ENCODE measurements around the gene PLD1. TPM values are rescaled to one million over a fixed set of nuclear protein-coding genes. Genes with fewer than 3 reads are reported as not detected.
"Not testable (repeated sequence)": the region's sequence is repeated elsewhere in the genome, so short reads cannot be mapped to it uniquely, and the experiment has no call there.

Gene PLD1
- total RNA-seq, 6 experiments from 2014 or later: 13.3 to 29.9 (median 18.5) TPM

DNA sequence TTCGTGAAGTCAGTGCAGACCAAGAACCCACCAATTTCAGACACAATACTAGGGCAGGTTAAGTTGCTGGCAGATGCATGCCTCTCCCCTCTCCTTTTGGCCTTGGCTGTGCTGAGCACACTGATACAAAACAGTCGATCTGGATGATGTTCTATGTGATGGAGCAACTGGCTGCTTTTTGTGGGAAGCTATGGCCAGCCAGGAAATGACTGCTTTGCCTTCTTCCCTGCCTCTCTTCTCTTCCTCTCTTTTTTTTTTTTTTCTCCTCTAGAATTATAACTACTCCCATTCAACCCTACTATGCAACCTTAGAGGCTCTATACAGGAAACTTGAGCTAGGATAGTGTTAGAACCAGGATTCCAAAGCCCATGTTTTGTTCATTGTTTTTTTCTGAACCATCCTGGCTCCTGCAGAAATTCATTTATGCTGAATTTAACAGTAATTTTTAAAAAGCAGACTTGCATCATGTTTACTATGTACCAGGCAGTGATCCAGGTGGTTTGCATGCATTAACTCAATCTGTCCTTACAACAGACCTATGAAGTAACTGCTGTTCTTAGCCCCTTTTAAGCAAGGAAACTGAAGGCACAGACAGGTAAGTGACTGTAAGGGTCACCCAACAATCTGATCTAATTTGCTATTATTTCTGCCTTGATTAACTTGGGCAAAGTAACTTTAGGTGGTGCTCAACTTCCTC, 62.9 kb downstream of the PLD1 start:
- no peak overlapping the region for H3K27ac ChIP-seq
- intact Hi-C loops (cut with DNase I): no loop called here
- H3K9me3 ChIP-seq: no peaks in the 10 kb centered on the region
- no CpG with 5 or more reads among the region's 2 CpGs for WGBS (ENCODE audit: insufficient coverage, low coverage, low lambda C conversion rate, missing lambda C conversion rate)
- no peak overlapping the region for H3K4me3 ChIP-seq
- no peak for DNase-seq
- H3K27me3 ChIP-seq: no peaks in the 10 kb centered on the region
- ATAC-seq: no peak
- peaks cover 0 to 10% (median 2%) of the 10 kb centered on the region in 4 donors for H3K4me1 ChIP-seq
- no peaks in the 10 kb centered on the region for H3K36me3 ChIP-seq
- TF ChIP-seq POLR2A (IDR thresholded peaks at IDR 0.05) (no peak), CTCF (IDR thresholded peaks at IDR 0.05) (no peak)

DNA sequence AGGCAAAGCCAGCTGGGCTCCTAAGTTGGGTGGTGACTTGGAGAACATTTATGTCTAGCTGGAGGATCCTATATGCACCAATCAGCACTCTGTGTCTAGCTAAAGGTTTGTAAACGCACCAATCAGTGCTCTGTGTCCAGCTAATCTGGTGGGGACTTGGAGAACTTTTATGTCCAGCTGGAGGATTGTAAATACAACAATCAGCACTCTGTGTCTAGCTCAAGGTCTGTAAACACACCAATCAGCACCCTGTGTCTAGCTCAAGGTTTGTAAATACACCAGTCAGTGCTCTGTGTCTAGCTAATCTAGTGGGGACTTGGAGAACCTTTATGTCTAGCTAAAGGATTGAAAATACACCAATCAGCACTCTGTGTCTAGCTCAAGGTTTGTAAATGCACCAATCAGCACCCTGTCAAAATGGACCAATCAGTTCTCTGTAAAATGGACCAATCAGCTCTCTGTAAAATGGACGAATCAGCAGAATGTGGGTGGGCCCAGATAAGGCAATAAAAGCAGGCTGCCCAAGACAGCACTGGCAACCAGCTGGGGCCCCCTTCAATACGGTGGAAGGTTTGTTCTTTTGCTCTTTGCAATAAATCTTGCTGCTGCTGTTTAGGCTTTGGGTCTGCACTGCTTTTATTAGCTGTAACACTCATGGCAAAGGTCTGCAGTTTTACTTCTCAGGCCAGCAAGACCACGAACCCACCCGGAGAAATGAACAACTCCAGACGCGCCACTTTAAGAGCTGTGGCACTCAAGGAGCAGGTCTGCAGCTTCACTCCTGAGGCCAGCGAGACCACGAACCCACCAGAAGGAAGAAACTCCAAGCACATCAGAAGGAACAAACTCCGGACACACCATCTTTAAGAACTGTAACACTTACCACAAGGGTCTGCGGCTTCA, 63.7 kb downstream of the PLD1 start:
- peaks cover 0 to 13% (median 2%) of the 10 kb centered on the region in 4 donors for H3K4me1 ChIP-seq
- DNase-seq; H3K27me3 ChIP-seq; H3K4me3 ChIP-seq; H3K36me3 ChIP-seq; H3K27ac ChIP-seq; H3K9me3 ChIP-seq; ATAC-seq; intact Hi-C loops (cut with DNase I): not testable (repeated sequence)
- 78% methylated on average over 7 of the region's 11 CpGs for WGBS (ENCODE audit: insufficient coverage, low coverage, low lambda C conversion rate, missing lambda C conversion rate)

GRCh38 chr3:171745577-171746319, 64.5 kb downstream of the PLD1 start:
- intact Hi-C loops (cut with DNase I): no loop called here
- Histone ChIP-seq H3K4me1 (peaks cover 0 to 21% (median 3%) of the 10 kb centered on the region in 4 donors), H3K27me3 (no peaks in the 10 kb centered on the region), H3K4me3 (no peak overlapping the region), H3K9me3 (no peaks in the 10 kb centered on the region), H3K36me3 (no peaks in the 10 kb centered on the region), H3K27ac (no peak overlapping the region)
- WGBS (ENCODE audit: insufficient coverage, low coverage, low lambda C conversion rate, missing lambda C conversion rate): no CpG with 5 or more reads among the region's 40 CpGs
- DNase-seq: peak in 1 of 3 donors; percentile 49
- peak in 1 of 4 donors; percentile 24 for ATAC-seq
- TF ChIP-seq POLR2A (IDR thresholded peaks at IDR 0.05): no peak
- no peak for TF ChIP-seq CTCF (IDR thresholded peaks at IDR 0.05)

DNA sequence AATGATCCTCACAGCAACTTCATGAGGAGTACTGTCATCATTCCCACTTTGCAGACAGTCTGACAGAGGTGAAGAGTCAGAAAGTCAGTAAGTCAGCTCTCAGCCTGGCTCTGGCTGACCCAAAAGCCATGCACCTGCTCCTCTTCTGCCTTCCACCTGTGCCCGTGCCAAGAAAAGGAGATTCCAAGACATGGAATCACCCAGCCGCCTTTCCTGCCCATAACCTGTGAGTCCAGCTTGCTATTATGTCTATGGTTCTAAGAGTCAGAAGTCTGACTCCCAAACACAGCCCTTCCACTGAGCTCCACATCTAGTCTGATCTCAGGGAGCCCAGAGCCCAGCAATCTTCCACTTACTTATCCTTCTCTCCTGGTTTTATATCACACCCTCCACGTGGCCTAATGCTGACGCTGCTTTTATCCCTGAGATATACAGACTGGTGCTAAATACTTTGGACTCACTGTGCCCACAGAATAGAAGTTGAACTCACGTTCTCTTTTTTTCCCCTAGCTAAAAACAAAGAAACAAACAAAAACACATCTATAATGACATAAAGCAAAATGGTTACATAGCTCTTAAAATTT, 66.0 kb downstream of the PLD1 start:
- 79% methylated on average over 4 of the region's 5 CpGs for WGBS (ENCODE audit: insufficient coverage, low coverage, low lambda C conversion rate, missing lambda C conversion rate)
- TF ChIP-seq POLR2A (IDR thresholded peaks at IDR 0.05): no peak
- no peak for TF ChIP-seq CTCF (IDR thresholded peaks at IDR 0.05)
- Histone ChIP-seq H3K36me3 (no peaks in the 10 kb centered on the region), H3K4me3 (no peak overlapping the region), H3K4me1 (peaks cover 0 to 32% (median 5%) of the 10 kb centered on the region in 4 donors), H3K9me3 (no peaks in the 10 kb centered on the region), H3K27me3 (no peaks in the 10 kb centered on the region), H3K27ac (no peak overlapping the region)
- ATAC-seq (no peak), DNase-seq (no peak)
- intact Hi-C loops (cut with DNase I): no loop called here

All from right lobe of liver (tissue), 6 donors.